NCI-H1417 (cell line): Measurements from ENCODE around the gene AKR1D1.
"Not testable (repeated sequence)": the region's sequence is repeated elsewhere in the genome, so short reads cannot be mapped to it uniquely, and the experiment has no call there.

ENCODE experiments used
- DNase-seq, 3 experiments: peaks; one replicate each; lab custom pipeline; 2025; lab: John Stamatoyannopoulos, UW

The AKR1D1 gene

GRCh38 chr7:138076196-138076595, at the start of gene AKR1D1:
Gene AKR1D1 (plus strand): TSS chr7:138076459. CDS start chr7:138076519, 60 bp downstream.
- DNase-seq, result no peak

- no peak for DNase-seq
Observed at GRCh38 chr7:138027100-138027499, 49.2 kb upstream of the AKR1D1 start.

- no peak for DNase-seq
Observed at GRCh38 chr7:138029126-138029525, 47.1 kb upstream of the AKR1D1 start.

- DNase-seq, result no peak
Observed at GRCh38 chr7:138029941-138030340, 46.3 kb upstream of the AKR1D1 start.

- no peak for DNase-seq
Observed at GRCh38 chr7:138030679-138031351, 45.4 kb upstream of the AKR1D1 start.

GRCh38 chr7:138032186-138032585, 44.1 kb upstream of the AKR1D1 start:
- no peak for DNase-seq

GRCh38 chr7:138032770-138033169, 43.5 kb upstream of the AKR1D1 start:
- DNase-seq, result no peak

- DNase-seq, result no peak
Observed at GRCh38 chr7:138033241-138033640, 43.0 kb upstream of the AKR1D1 start.

GRCh38 chr7:138036135-138036534, 40.1 kb upstream of the AKR1D1 start:
- no peak for DNase-seq

- not testable (repeated sequence) for DNase-seq
Observed at GRCh38 chr7:138040063-138040462, 36.2 kb upstream of the AKR1D1 start.

GRCh38 chr7:138044897-138045296, 31.4 kb upstream of the AKR1D1 start:
- DNase-seq, result no peak

- DNase-seq, result no peak
Observed at GRCh38 chr7:138047907-138048306, 28.4 kb upstream of the AKR1D1 start.

- no peak for DNase-seq
Observed at GRCh38 chr7:138049505-138050116, 26.6 kb upstream of the AKR1D1 start.

GRCh38 chr7:138051712-138052247, 24.5 kb upstream of the AKR1D1 start:
- DNase-seq, result not testable (repeated sequence)

GRCh38 chr7:138052696-138053095, 23.6 kb upstream of the AKR1D1 start:
- no peak for DNase-seq

GRCh38 chr7:138055698-138056097, 20.6 kb upstream of the AKR1D1 start:
- not testable (repeated sequence) for DNase-seq

GRCh38 chr7:138063400-138063799, 12.9 kb upstream of the AKR1D1 start:
- no peak for DNase-seq

- no peak for DNase-seq
Observed at GRCh38 chr7:138064856-138065357, 11.4 kb upstream of the AKR1D1 start.

GRCh38 chr7:138065827-138066226, 10.4 kb upstream of the AKR1D1 start:
- DNase-seq, result no peak

GRCh38 chr7:138066954-138067394, 9.3 kb upstream of the AKR1D1 start:
- no peak for DNase-seq

- DNase-seq, result no peak
Observed at GRCh38 chr7:138067774-138068173, 8.5 kb upstream of the AKR1D1 start.

GRCh38 chr7:138070908-138071307, 5.4 kb upstream of the AKR1D1 start:
- DNase-seq, result no peak

GRCh38 chr7:138072726-138073125, 3.5 kb upstream of the AKR1D1 start:
- no peak for DNase-seq
